ENCODE data around the gene MGMT.

- TF ChIP-seq CTCF (IDR thresholded peaks at IDR 0.05; ENCODE audit: insufficient read depth, low read length) (no peak), POLR2AphosphoS5 (IDR thresholded peaks at IDR 0.05; ENCODE audit: low read depth) (no peak), SPI1 (IDR thresholded peaks at IDR 0.05; ENCODE audit: borderline replicate concordance, low read depth) (no peak), GABPA (IDR thresholded peaks at IDR 0.05; ENCODE audit: low read depth) (no peak), REST (IDR thresholded peaks at IDR 0.05; ENCODE audit: insufficient replicate concordance, low read depth) (no peak)
Measured at GRCh38 chr10:129683519-129683918, 216.5 kb downstream of the MGMT start.
